KBM-7 (cell line): ENCODE results near the gene LNPEP.

ENCODE experiments used
- DNase-seq: peaks from one replicate; pipeline ENCODE4 v3.0.0-alpha.2; 2015
- in situ Hi-C: fragments of 300-500 bp; cut with MboI; formaldehyde crosslinking; loops from 2 replicates; pipeline ENCODE4 v1.14.3; 2020; ENCODE audit warnings: low sequenced_read_pairs, low pct_unique_long_range_greater_than_20kb, mixed read lengths

LNPEP gene

GRCh38 chr5:97041239-97041638 lies 105.4 kb downstream of the LNPEP start:
- in situ Hi-C loops = no loop called here
- DNase-seq = no peak

GRCh38 chr5:97042996-97043395 lies 107.1 kb downstream of the LNPEP start:
- in situ Hi-C loops = no loop called here
- DNase-seq = no peak

- in situ Hi-C loops = no loop called here
- DNase-seq = no peak
These were observed 107.6 kb downstream of the LNPEP start for GRCh38 chr5:97043511-97043910.

GRCh38 chr5:97044052-97044451 lies 108.2 kb downstream of the LNPEP start:
- in situ Hi-C loops = no loop called here
- DNase-seq = no peak

- no peak for DNase-seq
- in situ Hi-C loops = no loop called here
These were observed 110.5 kb downstream of the LNPEP start for GRCh38 chr5:97046270-97046982.

GRCh38 chr5:97047076-97047475 lies 111.2 kb downstream of the LNPEP start:
- in situ Hi-C loops = no loop called here
- DNase-seq = no peak

GRCh38 chr5:97049175-97049574 lies 113.3 kb downstream of the LNPEP start:
- in situ Hi-C loops = no loop called here
- DNase-seq = no peak

- in situ Hi-C loops = no loop called here
These were observed 120.4 kb downstream of the LNPEP start for GRCh38 chr5:97056263-97056662.

GRCh38 chr5:97062046-97062445 lies 126.2 kb downstream of the LNPEP start:
- DNase-seq = no peak

More at GRCh38 chr5:97056263-97056662, 120.4 kb downstream of the LNPEP start:
- no peak for DNase-seq

GRCh38 chr5:97063251-97063650 lies 127.4 kb downstream of the LNPEP start:
- no peak for DNase-seq
- in situ Hi-C loops = no loop called here

More at GRCh38 chr5:97062046-97062445, 126.2 kb downstream of the LNPEP start:
- in situ Hi-C loops = no loop called here

- DNase-seq = no peak
- in situ Hi-C loops = no loop called here
These were observed 129.6 kb downstream of the LNPEP start for GRCh38 chr5:97065475-97065874.

GRCh38 chr5:97067296-97067850 lies 131.5 kb downstream of the LNPEP start:
- in situ Hi-C loops = no loop called here

GRCh38 chr5:97070234-97070633 lies 134.4 kb downstream of the LNPEP start:
- in situ Hi-C loops = no loop called here
- no peak for DNase-seq

More at GRCh38 chr5:97067296-97067850, 131.5 kb downstream of the LNPEP start:
- no peak for DNase-seq

GRCh38 chr5:97071101-97071500 lies 135.2 kb downstream of the LNPEP start:
- in situ Hi-C loops = no loop called here
- DNase-seq = no peak

GRCh38 chr5:97071993-97072392 lies 136.1 kb downstream of the LNPEP start:
- DNase-seq = no peak
- in situ Hi-C loops = no loop called here

GRCh38 chr5:97072696-97073095 lies 136.8 kb downstream of the LNPEP start:
- DNase-seq = no peak
- in situ Hi-C loops = no loop called here

- DNase-seq = no peak
- in situ Hi-C loops = no loop called here
These were observed 137.5 kb downstream of the LNPEP start for GRCh38 chr5:97073420-97073819.

GRCh38 chr5:97074859-97075489 lies 139.1 kb downstream of the LNPEP start:
- DNase-seq = no peak
- in situ Hi-C loops = no loop called here

GRCh38 chr5:97075649-97076048 lies 139.8 kb downstream of the LNPEP start:
- in situ Hi-C loops = no loop called here
- DNase-seq = no peak

- in situ Hi-C loops = no loop called here
- DNase-seq = no peak
These were observed 140.2 kb downstream of the LNPEP start for GRCh38 chr5:97076098-97076497.
